Activated CD8-positive, alpha-beta T cell treated with anti-CD3 and anti-CD28 coated beads, Interleukin-2, amount 10 ng/mL, durations not matched to agents 7 days and 5 days (primary cell): ENCODE results near the gene GIGYF2. TPM values are rescaled to one million over a fixed set of nuclear protein-coding genes. Genes with fewer than 3 reads are reported as not detected.

ENCODE experiments used
- ATAC-seq: fragments of 150-1000 bp; cut with Tn5 transposase; one replicate; pipeline ENCODE4 v1.10.0; 2021; ENCODE audit warnings: moderate library complexity
- CTCF ChIA-PET: fragments of 350-600 bp; sonication (Branson Sonifier 250); formaldehyde crosslinking; loops from one replicate; lab custom pipeline; 2021; ENCODE audit warnings: antibody characterized with exemption; lab: Charles Lee
- POLR2A ChIA-PET: fragments of 350-600 bp; sonication (Branson Sonifier 250); formaldehyde crosslinking; loops from one replicate; lab custom pipeline; 2021; ENCODE audit warnings: antibody characterized with exemption; lab: Charles Lee
- DNase-seq: peaks from one replicate; pipeline ENCODE4 v3.0.0-alpha.2; 2020
- H3K27ac Mint-ChIP-seq: one replicate; pipeline ENCODE4 v1.8.0; 2021; ENCODE audit warnings: mild to moderate bottlenecking, mixed read lengths
- H3K27me3 Mint-ChIP-seq: one replicate; pipeline ENCODE4 v1.8.0; 2021; ENCODE audit warnings: low read depth, mixed read lengths
- H3K36me3 Mint-ChIP-seq: one replicate; pipeline ENCODE4 v1.8.0; 2021; ENCODE audit warnings: low read depth, mixed read lengths
- H3K4me1 Mint-ChIP-seq: one replicate; pipeline ENCODE4 v1.8.0; 2021; ENCODE audit warnings: low read depth, mixed read lengths
- H3K4me3 Mint-ChIP-seq: one replicate; pipeline ENCODE4 v1.8.0; 2021; ENCODE audit warnings: mild to moderate bottlenecking, mixed read lengths
- H3K9me3 Mint-ChIP-seq: one replicate; pipeline ENCODE4 v1.8.0; 2022; ENCODE audit warnings: mixed read lengths; ENCODE audit not compliant: insufficient read depth
- total RNA-seq, 2 experiments: library from RNA; stranded (reverse); gene quantifications; one replicate each; pipeline ENCODE4 v1.2.3, GENCODE V29; 2021

Gene GIGYF2
- total RNA-seq, 2 experiments from 2014 or later = 59.3 to 61.7 TPM

DNA sequence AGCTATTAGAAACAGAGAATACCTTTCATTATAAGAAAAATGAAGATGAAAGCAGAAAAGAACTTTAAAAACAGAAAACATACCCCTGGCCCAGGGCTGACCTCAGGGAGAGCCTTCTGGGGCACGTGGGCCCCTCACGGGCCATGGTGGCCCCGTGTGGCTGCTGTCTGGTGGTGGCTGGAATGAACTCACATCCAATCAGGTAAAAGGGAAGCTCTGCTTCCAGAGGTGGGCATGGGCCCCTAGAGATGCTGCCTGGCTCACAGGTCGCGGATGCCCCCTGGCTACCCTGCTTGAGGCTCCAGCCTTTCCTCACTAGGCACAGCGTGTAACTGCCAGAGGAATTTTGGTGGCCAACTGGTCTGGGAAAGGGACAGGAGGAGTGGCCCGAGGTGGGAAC, 189.5 kb downstream of the GIGYF2 start:
- ATAC-seq (no peak), DNase-seq (no peak)
- Mint-ChIP-seq H3K9me3 (no peaks in the 10 kb centered on the region), H3K27me3 (peaks cover 3% of the 10 kb centered on the region), H3K4me3 (no peak overlapping the region), H3K4me1 (no peaks in the 10 kb centered on the region), H3K36me3 (no peaks in the 10 kb centered on the region), H3K27ac (no peak overlapping the region)
- ChIA-PET POLR2A (no interaction called here), CTCF (no interaction called here)

GRCh38 chr2:232887171-232887850, 190.2 kb downstream of the GIGYF2 start:
- Mint-ChIP-seq H3K9me3 (no peaks in the 10 kb centered on the region), H3K27ac (no peak overlapping the region), H3K4me1 (no peaks in the 10 kb centered on the region), H3K36me3 (no peaks in the 10 kb centered on the region), H3K4me3 (no peak overlapping the region), H3K27me3 (peaks cover 3% of the 10 kb centered on the region)
- ChIA-PET POLR2A (no interaction called here), CTCF (no interaction called here)
- ATAC-seq (no peak), DNase-seq (no peak)

DNA sequence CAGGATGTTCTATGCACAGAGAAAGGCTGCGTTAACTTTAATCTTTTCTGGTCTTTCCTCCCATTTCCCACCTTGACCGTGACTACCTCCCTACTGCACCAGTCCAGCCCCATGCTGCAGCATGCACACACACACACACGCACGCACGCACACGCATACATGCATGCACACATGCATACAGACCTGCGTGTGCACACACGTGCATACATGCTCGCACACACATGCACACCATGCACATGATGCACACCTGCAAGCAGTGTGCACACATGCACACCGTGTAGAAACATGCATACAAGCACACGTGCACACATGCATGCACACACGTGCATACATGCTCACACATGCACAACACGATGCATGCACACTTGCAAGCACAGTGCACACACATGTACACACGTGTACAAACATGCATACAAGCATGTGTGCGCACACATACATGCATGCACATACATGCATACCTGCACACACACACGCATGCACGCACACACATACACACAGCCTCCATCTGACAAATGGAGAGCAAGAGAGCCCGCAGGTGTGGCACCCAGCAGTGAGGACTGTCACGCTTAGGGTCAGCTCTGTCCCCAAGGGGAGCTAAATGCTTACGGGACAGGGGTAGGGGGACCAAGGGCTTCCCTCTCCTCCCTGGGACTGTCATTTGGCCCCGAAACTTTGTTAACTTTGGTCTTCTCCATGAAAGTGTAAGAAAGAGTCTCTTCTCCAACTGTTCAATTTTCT, 191.1 kb downstream of the GIGYF2 start:
- Mint-ChIP-seq H3K4me1 (no peaks in the 10 kb centered on the region), H3K27me3 (peaks cover 3% of the 10 kb centered on the region), H3K36me3 (no peaks in the 10 kb centered on the region), H3K4me3 (no peak overlapping the region), H3K9me3 (no peaks in the 10 kb centered on the region), H3K27ac (no peak overlapping the region)
- ChIA-PET POLR2A (no interaction called here), CTCF (no interaction called here)
- DNase-seq (no peak), ATAC-seq (no peak)

DNA sequence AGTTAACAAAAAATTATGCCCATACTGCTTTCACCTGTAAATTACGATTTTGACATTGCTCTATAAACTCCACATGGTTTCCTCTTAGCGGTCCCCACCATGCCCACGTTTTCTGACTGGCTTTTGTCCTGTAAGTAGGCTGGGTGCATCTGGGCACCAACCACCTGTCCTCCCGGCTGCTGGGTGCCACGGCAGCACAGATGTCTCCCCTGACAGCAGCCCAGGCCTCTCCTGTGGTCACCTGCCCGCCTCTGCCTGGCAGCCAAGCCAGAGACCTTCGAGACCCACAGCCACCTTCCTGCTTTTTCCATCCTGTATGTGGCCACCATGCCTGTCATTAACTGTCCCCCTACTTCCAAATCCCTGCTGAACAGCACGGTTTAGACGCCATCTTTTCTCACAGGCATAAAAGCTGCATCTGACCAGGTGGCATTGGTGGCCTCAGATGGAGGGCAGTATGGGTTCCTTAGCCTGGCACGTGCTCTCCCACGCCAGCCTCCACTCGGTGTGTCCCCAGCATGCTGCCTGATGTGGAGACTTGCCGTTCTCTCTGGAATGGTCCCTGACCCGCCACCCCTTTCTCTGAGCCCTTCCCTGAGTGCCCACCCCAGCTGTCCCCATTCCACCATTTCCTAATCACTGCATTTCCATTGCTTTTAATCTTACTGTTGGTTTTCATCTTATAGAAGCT, 191.9 kb downstream of the GIGYF2 start:
- H3K9me3 Mint-ChIP-seq = no peaks in the 10 kb centered on the region
- no peaks in the 10 kb centered on the region for H3K36me3 Mint-ChIP-seq
- ATAC-seq (no peak), DNase-seq (no peak)
- peaks cover 3% of the 10 kb centered on the region for H3K27me3 Mint-ChIP-seq
- CTCF ChIA-PET = no interaction called here
- H3K4me1 Mint-ChIP-seq = no peaks in the 10 kb centered on the region
- POLR2A ChIA-PET = no interaction called here
- H3K27ac Mint-ChIP-seq = no peak overlapping the region
- no peak overlapping the region for H3K4me3 Mint-ChIP-seq

- Mint-ChIP-seq H3K9me3 (no peaks in the 10 kb centered on the region), H3K4me3 (no peak overlapping the region), H3K4me1 (no peaks in the 10 kb centered on the region), H3K27ac (no peak overlapping the region), H3K27me3 (peaks cover 3% of the 10 kb centered on the region), H3K36me3 (no peaks in the 10 kb centered on the region)
- CTCF ChIA-PET = no interaction called here
- POLR2A ChIA-PET = no interaction called here
- DNase-seq (no peak), ATAC-seq (no peak)
These were observed 192.8 kb downstream of the GIGYF2 start for GRCh38 chr2:232889876-232890401.

- DNase-seq (no peak), ATAC-seq (no peak)
- Mint-ChIP-seq H3K27ac (no peak overlapping the region), H3K4me3 (no peak overlapping the region), H3K9me3 (no peaks in the 10 kb centered on the region), H3K4me1 (no peaks in the 10 kb centered on the region), H3K27me3 (peaks cover 3% of the 10 kb centered on the region), H3K36me3 (no peaks in the 10 kb centered on the region)
- ChIA-PET POLR2A (no interaction called here), CTCF (no interaction called here)
These were observed 193.4 kb downstream of the GIGYF2 start for GRCh38 chr2:232890536-232890895.

- Mint-ChIP-seq H3K4me1 (no peaks in the 10 kb centered on the region), H3K27ac (no peak overlapping the region), H3K9me3 (no peaks in the 10 kb centered on the region), H3K4me3 (no peak overlapping the region), H3K27me3 (peaks cover 3% of the 10 kb centered on the region), H3K36me3 (no peaks in the 10 kb centered on the region)
- ATAC-seq (peak; percentile 15), DNase-seq (no peak)
- CTCF ChIA-PET = no interaction called here
- POLR2A ChIA-PET = no interaction called here
These were observed 193.9 kb downstream of the GIGYF2 start for GRCh38 chr2:232890896-232891601.

DNA sequence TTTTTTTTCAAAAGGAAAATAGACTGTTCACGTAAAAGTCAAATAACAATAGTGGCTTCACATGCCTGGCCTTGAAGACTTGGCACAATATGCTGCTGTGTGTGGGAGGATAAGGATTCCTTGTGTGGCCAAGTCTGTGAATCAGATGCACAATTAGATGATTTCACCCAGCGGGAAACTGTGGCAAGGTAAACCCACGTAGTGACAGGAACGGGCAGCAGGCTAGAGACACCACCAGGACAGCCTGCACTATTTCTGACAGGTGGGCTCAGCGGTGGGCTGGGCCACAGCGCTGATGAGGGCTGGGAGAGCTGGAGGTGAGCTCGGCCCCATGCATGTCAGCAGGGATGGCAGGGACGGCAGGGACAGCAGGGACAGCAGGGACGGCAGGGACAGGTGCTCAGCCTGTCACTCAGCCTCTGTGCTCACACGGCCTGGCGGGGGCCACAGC, 194.5 kb downstream of the GIGYF2 start:
- H3K36me3 Mint-ChIP-seq = no peaks in the 10 kb centered on the region
- ATAC-seq (no peak), DNase-seq (no peak)
- no peaks in the 10 kb centered on the region for H3K4me1 Mint-ChIP-seq
- H3K9me3 Mint-ChIP-seq = no peaks in the 10 kb centered on the region
- ChIA-PET CTCF (no interaction called here), POLR2A (no interaction called here)
- no peak overlapping the region for H3K27ac Mint-ChIP-seq
- H3K4me3 Mint-ChIP-seq = no peak overlapping the region
- peaks cover 3% of the 10 kb centered on the region for H3K27me3 Mint-ChIP-seq

- DNase-seq (no peak), ATAC-seq (no peak)
- ChIA-PET CTCF (no interaction called here), POLR2A (no interaction called here)
- no peaks in the 10 kb centered on the region for H3K4me1 Mint-ChIP-seq
- H3K36me3 Mint-ChIP-seq = no peaks in the 10 kb centered on the region
- no peak overlapping the region for H3K27ac Mint-ChIP-seq
- no peaks in the 10 kb centered on the region for H3K9me3 Mint-ChIP-seq
- peaks cover 3% of the 10 kb centered on the region for H3K27me3 Mint-ChIP-seq
- no peak overlapping the region for H3K4me3 Mint-ChIP-seq
These were observed 195.1 kb downstream of the GIGYF2 start for GRCh38 chr2:232892221-232892620.

DNA sequence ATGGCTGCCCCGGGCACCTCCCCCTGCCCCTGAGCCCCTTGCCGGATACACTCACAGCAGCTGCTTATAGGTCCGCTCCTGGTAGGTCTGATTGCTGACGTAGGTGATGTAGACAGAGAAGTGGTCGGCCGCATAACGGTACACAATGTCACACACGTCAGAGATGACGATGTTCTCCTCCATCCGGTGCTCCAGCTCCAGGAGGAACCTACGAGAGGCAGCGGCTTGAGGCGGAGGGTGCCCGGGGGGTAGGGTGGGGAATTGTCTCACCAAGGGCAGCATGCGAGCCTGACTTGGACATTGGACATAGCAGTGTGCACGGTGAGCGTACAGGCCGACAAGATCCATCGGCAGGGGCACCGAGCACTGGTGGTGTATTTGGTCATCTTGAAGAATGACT, 195.7 kb downstream of the GIGYF2 start:
- Mint-ChIP-seq H3K36me3 (no peaks in the 10 kb centered on the region), H3K4me3 (no peak overlapping the region), H3K27ac (no peak overlapping the region), H3K4me1 (no peaks in the 10 kb centered on the region), H3K9me3 (no peaks in the 10 kb centered on the region), H3K27me3 (no peaks in the 10 kb centered on the region)
- DNase-seq (no peak), ATAC-seq (no peak)
- CTCF ChIA-PET = no interaction called here
- POLR2A ChIA-PET = no interaction called here

GRCh38 chr2:232893834-232894233, 196.7 kb downstream of the GIGYF2 start:
- no peak overlapping the region for H3K27ac Mint-ChIP-seq
- no peaks in the 10 kb centered on the region for H3K9me3 Mint-ChIP-seq
- CTCF ChIA-PET = interaction anchor here (0.9 kb wide), 1 partner anchor 120 kb away, joined by 5 read pairs; no protein-coding TSS in a partner anchor
- H3K27me3 Mint-ChIP-seq = no peaks in the 10 kb centered on the region
- POLR2A ChIA-PET = interaction anchor here (0.5 kb wide), 1 partner anchor 782 kb away, joined by 3 read pairs; no protein-coding TSS in a partner anchor
- DNase-seq (no peak), ATAC-seq (no peak)
- H3K36me3 Mint-ChIP-seq = no peaks in the 10 kb centered on the region
- H3K4me3 Mint-ChIP-seq = no peak overlapping the region
- H3K4me1 Mint-ChIP-seq = no peaks in the 10 kb centered on the region
